Upper lobe of left lung (tissue), 4 donors: Measurements from ENCODE around the gene JMJD8.
A peak's percentile ranks its signal among the peaks of the same experiment; 100 is the strongest.

Experiments used
- CTCF ChIP-seq, 6 experiments: fragments of 450-650 bp in 4 of 6; fragments of 200-600 bp in 2 of 6; sonication (generic) in 2 of 6; IDR thresholded peaks; one replicate each; pipeline ENCODE4 v1.5.1; 2016 to 2019; ENCODE audit warnings: antibody characterized with exemption in 6 of 6
- EP300 ChIP-seq, 4 donors: sonication (generic); formaldehyde crosslinking; IDR thresholded peaks; one replicate each; pipeline ENCODE4 v1.5.1; 2017; ENCODE audit warnings: antibody characterized with exemption in 4 of 4, control low read depth in 2 of 4
- POLR2A ChIP-seq, 4 donors: fragments of 450-650 bp; IDR thresholded peaks; one replicate each; pipeline ENCODE4 v1.5.1; 2016 to 2017; ENCODE audit warnings: antibody characterized with exemption in 4 of 4, mild to moderate bottlenecking in 2 of 4
- POLR2AphosphoS5 ChIP-seq, 2 donors: sonication (generic); formaldehyde crosslinking; IDR thresholded peaks; one replicate each; pipeline ENCODE4 v1.5.1; 2017; ENCODE audit warnings: antibody characterized with exemption in 2 of 2

GRCh38 chr16:642189-643049 lies 41.7 kb downstream of the JMJD8 start:
- peak in 1 of 6 experiments; percentile 6 for TF ChIP-seq CTCF (IDR thresholded peaks at IDR 0.05)
- peak in 1 of 4 donors; percentile 50 for TF ChIP-seq POLR2A (IDR thresholded peaks at IDR 0.05)
- TF ChIP-seq POLR2AphosphoS5 (IDR thresholded peaks at IDR 0.05), result peak in 1 of 2 donors; percentile 30
- TF ChIP-seq EP300 (IDR thresholded peaks at IDR 0.05), result no peak
